ENCODE results near the gene NAPEPLD. TPM values are rescaled to one million over a fixed set of nuclear protein-coding genes. Genes with fewer than 3 reads are reported as not detected.
A peak's percentile ranks its signal among the peaks of the same experiment; 100 is the strongest.
"Not testable (repeated sequence)": the region's sequence is repeated elsewhere in the genome, so short reads cannot be mapped to it uniquely, and the experiment has no call there.

The NAPEPLD gene
- total RNA-seq, 2 donors from 2014 or later, result 11.2 to 12.9 TPM

DNA sequence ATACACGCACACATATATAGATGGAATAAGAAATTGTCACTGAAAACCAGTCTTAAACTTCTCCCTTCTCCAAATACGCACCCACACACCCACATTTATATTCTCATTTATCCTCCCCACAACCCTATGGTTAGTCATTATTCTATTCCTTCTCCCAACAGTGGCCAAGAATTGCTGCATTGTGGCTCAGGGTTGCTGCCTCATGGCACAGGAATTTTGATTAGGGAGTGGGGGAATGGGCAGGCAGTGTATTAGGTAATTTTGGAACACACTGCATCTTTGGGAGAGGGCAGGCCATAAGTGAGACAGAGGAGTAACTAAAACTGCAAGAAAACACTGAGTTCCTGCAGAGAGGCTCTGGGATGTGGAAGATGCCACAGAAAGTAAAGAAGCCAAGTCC, 35.7 kb downstream of the NAPEPLD start:
- intact Hi-C loops (cut with DNase I), result no loop called here
- Histone ChIP-seq H3K4me1 (peaks cover 7% of the 10 kb centered on the region), H3K9me3 (no peaks in the 10 kb centered on the region), H3K36me3 (replicated peaks in 1 of 2; ENCODE audit: insufficient read depth in 1 of 2, low read depth in 2 of 2) (no peaks in the 10 kb centered on the region), H3K4me3 (no peak overlapping the region), H3K27ac (peak overlapping the region in 1 of 4 donors; percentile 43), H3K27me3 (no peaks in the 10 kb centered on the region)
- 86% methylated on average over 2 of the region's 2 CpGs for WGBS, 2 donors
- TF ChIP-seq, protein P1, sequence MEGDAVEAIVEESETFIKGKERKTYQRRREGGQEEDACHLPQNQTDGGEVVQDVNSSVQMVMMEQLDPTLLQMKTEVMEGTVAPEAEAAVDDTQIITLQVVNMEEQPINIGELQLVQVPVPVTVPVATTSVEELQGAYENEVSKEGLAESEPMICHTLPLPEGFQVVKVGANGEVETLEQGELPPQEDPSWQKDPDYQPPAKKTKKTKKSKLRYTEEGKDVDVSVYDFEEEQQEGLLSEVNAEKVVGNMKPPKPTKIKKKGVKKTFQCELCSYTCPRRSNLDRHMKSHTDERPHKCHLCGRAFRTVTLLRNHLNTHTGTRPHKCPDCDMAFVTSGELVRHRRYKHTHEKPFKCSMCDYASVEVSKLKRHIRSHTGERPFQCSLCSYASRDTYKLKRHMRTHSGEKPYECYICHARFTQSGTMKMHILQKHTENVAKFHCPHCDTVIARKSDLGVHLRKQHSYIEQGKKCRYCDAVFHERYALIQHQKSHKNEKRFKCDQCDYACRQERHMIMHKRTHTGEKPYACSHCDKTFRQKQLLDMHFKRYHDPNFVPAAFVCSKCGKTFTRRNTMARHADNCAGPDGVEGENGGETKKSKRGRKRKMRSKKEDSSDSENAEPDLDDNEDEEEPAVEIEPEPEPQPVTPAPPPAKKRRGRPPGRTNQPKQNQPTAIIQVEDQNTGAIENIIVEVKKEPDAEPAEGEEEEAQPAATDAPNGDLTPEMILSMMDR (IDR thresholded peaks at IDR 0.05), result no peak
- no peak for TF ChIP-seq POLR2A (IDR thresholded peaks at IDR 0.05)
- DNase-seq (peak in 1 of 4 donors; percentile 18), ATAC-seq (peak; percentile 75)

DNA sequence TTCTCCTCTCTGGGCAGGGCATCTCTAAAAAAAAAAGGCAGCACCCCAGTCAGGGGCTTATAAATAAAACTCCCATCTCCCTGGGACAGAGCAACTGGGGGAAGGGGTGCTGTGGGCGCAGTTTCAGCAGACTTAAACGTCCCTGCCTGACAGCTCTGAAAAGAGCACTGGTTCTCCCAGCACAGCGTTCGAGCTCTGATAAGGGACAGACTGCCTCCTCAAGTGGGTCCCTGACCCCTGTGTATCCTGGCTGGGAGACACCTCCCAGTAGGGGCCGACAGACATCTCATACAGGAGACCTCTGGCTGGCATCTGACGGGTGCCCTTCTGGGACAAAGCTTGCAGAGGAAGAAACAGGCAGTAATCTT, 42.2 kb downstream of the NAPEPLD start:
- not testable (repeated sequence) for H3K4me1 ChIP-seq

DNA sequence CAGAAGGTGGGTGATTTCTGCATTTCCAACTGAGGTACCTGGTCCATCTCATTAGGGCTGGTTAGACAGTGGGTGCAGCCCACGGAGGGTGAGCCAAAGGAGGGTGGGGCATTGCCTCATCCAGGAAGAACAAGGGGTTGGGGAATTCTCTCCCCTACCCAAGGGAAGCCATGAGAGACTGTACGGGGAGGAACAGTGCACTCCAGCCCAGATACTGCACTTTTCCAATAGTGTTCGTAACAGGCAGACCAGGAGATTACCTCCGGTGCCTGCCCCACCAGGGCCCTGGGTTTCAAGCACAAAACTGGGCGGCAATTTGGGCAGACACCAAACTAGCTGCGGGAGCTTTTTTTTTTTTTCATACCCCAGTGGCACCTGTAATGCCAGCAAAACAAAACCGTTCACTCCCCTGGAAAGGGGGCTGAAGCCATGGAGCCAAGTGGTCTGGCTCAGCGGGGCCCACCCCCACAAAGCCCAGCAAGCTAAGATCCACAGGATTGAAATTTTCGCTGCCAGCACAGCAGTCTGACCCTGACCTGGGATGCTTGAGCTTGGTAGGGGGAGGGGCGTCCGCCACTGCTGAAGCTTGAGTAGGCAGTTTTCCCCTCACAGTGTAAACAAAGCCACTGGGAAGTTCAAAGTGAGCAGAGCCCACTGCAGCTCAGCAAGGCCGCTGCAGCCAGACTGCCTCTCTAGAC, 42.7 kb downstream of the NAPEPLD start:
- H3K36me3 ChIP-seq (replicated peaks in 1 of 2; ENCODE audit: insufficient read depth in 1 of 2, low read depth in 2 of 2), result no peaks in the 10 kb centered on the region
- ATAC-seq (no peak), DNase-seq (peak in 1 of 4 donors; percentile 20)
- TF ChIP-seq, protein P1 (IDR thresholded peaks at IDR 0.05), result no peak
- no peak for TF ChIP-seq POLR2A (IDR thresholded peaks at IDR 0.05)
- 73 to 77% methylated on average over 9 to 10 of the region's 12 CpGs for WGBS, 2 donors
- H3K27ac ChIP-seq, result no peak overlapping the region
- no peaks in the 10 kb centered on the region for H3K4me1 ChIP-seq
- H3K9me3 ChIP-seq, result no peaks in the 10 kb centered on the region
- H3K27me3 ChIP-seq, result no peaks in the 10 kb centered on the region
- intact Hi-C loops (cut with DNase I), result no loop called here
- H3K4me3 ChIP-seq, result no peak overlapping the region

More for the DNA sequence above, 42.2 kb downstream of the NAPEPLD start:
- ATAC-seq; H3K27me3 ChIP-seq; H3K4me3 ChIP-seq; H3K9me3 ChIP-seq; H3K27ac ChIP-seq; DNase-seq; H3K36me3 ChIP-seq (replicated peaks in 1 of 2; ENCODE audit: insufficient read depth in 1 of 2, low read depth in 2 of 2); intact Hi-C loops (cut with DNase I): not testable (repeated sequence)
- WGBS, 2 donors, result 50 to 67% methylated on average over 6 of the region's 6 CpGs

DNA sequence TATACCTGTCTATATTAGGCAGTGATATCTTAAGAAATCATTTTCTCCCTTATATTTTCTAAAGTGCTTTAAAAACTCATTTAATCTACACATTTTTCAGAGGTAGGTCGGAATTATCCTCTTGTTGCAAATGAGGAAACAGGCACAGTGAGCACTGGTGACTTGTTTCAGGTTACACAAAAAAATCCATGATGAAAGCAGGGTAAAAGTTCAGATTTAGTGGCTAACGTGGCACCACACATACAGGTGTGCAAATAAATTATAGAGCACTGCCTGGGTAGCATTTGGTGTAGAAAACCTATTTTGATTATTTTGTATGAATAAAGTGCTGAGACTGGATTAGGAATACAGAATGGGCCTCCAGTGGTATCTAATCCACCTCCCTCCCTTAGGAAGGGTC, 47.4 kb downstream of the NAPEPLD start:
- no peak for DNase-seq
- TF ChIP-seq POLR2A (IDR thresholded peaks at IDR 0.05), result no peak
- H3K4me3 ChIP-seq, result no peak overlapping the region
- H3K27ac ChIP-seq, result no peak overlapping the region
- peaks cover 0 to 5% of the 10 kb centered on the region in 2 donors for H3K36me3 ChIP-seq (replicated peaks in 1 of 2; ENCODE audit: insufficient read depth in 1 of 2, low read depth in 2 of 2)
- H3K27me3 ChIP-seq, result no peaks in the 10 kb centered on the region
- ATAC-seq, result no peak
- H3K4me1 ChIP-seq, result no peaks in the 10 kb centered on the region
- no peaks in the 10 kb centered on the region for H3K9me3 ChIP-seq
- intact Hi-C loops (cut with DNase I), result no loop called here
- 40 to 48% methylated on average over 2 of the region's 2 CpGs for WGBS, 2 donors

DNA sequence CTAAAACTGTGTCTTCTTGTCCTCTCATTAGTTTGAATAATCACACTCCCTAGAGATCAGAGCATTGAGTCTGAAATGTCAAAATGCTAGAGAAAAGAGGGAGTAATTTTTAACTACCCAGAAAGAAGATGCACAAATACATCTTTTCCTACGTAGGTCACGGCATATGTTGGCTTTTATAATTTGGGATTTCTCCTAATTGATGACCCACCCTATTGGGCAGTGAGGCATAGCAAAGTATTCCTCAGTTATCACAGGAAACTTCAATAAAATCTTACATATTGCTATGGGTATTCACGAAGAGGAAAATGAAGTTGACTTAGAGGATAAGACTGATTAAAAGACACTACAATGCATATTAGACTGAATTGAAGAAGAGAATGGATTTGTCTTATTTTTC, 48.6 kb downstream of the NAPEPLD start:
- peaks cover 0 to 5% of the 10 kb centered on the region in 2 donors for H3K36me3 ChIP-seq (replicated peaks in 1 of 2; ENCODE audit: insufficient read depth in 1 of 2, low read depth in 2 of 2)
- H3K27me3 ChIP-seq, result no peaks in the 10 kb centered on the region
- no peak overlapping the region for H3K27ac ChIP-seq
- ATAC-seq (no peak), DNase-seq (no peak)
- no peak overlapping the region for H3K4me3 ChIP-seq
- 63 to 64% methylated on average over 3 of the region's 3 CpGs for WGBS, 2 donors
- intact Hi-C loops (cut with DNase I), result no loop called here
- H3K4me1 ChIP-seq, result no peaks in the 10 kb centered on the region
- no peaks in the 10 kb centered on the region for H3K9me3 ChIP-seq
- TF ChIP-seq POLR2A (IDR thresholded peaks at IDR 0.05), result no peak
- TF ChIP-seq, protein P1 (IDR thresholded peaks at IDR 0.05), result no peak

DNA sequence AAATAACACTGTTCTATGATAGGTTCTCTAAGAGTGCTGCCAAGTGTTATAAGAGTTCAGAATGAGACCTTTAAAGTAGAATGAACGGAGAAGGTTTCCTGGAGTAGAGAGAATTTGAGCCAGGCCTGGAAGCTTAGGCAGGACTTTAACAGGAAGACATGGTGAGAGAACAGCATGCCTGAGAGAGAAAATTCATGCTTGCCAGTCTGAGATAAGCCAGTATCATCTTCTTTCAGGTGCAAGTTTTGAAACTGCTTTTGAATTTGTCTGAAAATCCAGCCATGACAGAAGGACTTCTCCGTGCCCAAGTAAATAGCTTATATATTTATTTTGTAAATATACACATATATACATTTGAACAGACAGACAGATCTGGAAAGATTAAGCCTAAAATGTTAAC, 51.9 kb downstream of the NAPEPLD start:
- 88 to 90% methylated on average over 2 of the region's 2 CpGs for WGBS, 2 donors
- intact Hi-C loops (cut with DNase I), result no loop called here

DNA sequence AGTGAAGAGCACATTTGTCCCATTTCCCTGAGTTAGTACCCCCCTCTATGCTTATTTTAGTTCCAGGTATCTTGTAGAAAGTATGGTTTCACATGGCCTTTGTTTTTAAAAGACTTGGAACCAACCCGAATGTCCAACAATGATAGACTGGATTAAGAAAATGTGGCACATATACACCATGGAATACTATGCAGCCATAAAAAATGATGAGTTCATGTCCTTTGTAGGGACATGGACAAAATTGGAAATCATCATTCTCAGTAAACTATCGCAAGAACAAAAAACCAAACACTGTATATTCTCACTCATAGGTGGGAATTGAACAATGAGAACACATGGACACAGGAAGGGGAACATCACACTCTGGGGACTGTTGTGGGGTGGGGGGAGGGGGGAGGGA, 53.3 kb downstream of the NAPEPLD start:
- H3K4me1 ChIP-seq; ATAC-seq; H3K9me3 ChIP-seq; H3K27ac ChIP-seq; H3K4me3 ChIP-seq; H3K36me3 ChIP-seq (replicated peaks in 1 of 2; ENCODE audit: insufficient read depth in 1 of 2, low read depth in 2 of 2); H3K27me3 ChIP-seq; DNase-seq; intact Hi-C loops (cut with DNase I): not testable (repeated sequence)
- WGBS, 2 donors, result 96 to 100% methylated on average over 2 of the region's 2 CpGs

More for the DNA sequence above, 51.9 kb downstream of the NAPEPLD start:
- H3K36me3 ChIP-seq (replicated peaks in 1 of 2; ENCODE audit: insufficient read depth in 1 of 2, low read depth in 2 of 2), result peaks cover 0 to 5% of the 10 kb centered on the region in 2 donors
- H3K27me3 ChIP-seq, result no peaks in the 10 kb centered on the region
- no peak overlapping the region for H3K27ac ChIP-seq
- TF ChIP-seq, protein P1 (IDR thresholded peaks at IDR 0.05), result no peak
- TF ChIP-seq POLR2A (IDR thresholded peaks at IDR 0.05), result no peak
- DNase-seq (no peak), ATAC-seq (no peak)
- no peaks in the 10 kb centered on the region for H3K4me1 ChIP-seq
- no peaks in the 10 kb centered on the region for H3K9me3 ChIP-seq
- H3K4me3 ChIP-seq, result no peak overlapping the region
